Neural progenitor cell (in vitro differentiated cells): ENCODE data around the gene SNX10.

ENCODE experiments used
- CTCF ChIP-seq: fragments of 200-600 bp; sonication (generic); IDR thresholded peaks from 2 replicates; pipeline ENCODE4 v1.5.1; 2017; ENCODE audit warnings: antibody characterized with exemption, mild to moderate bottlenecking
- EZH2 ChIP-seq: fragments of 200-600 bp; sonication (generic); IDR thresholded peaks from 2 replicates; pipeline ENCODE4 v1.6.1; 2017; ENCODE audit warnings: antibody characterized with exemption, mild to moderate bottlenecking, moderate library complexity
- EZH2phosphoT487 ChIP-seq: fragments of 200-600 bp; sonication (generic); IDR thresholded peaks from 2 replicates; pipeline ENCODE4 v1.6.1; 2017; ENCODE audit warnings: antibody characterized with exemption

DNA sequence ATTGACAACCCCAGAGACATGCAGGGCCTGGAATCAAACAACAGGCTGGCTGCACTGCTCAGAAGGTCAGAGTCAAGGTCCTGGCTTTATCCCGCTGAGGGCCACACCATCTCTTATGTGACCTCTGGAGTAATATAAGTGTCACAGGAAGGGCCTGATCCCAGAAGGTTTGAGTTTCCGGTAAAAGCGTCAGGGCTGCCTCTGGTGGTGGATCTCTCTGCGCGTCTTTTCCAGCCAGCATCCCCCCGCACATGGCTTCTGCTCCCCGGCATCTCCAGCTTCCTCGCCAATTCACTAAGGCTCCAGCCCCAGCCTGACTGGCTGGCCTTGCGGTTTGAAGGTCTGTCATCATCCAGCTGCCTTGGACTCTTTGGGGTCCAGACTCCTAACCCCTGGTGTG, 54.2 kb downstream of the SNX10 start:
- TF ChIP-seq CTCF: no peak
- no peak for TF ChIP-seq EZH2
- TF ChIP-seq EZH2phosphoT487: no peak
